Stimulated activated CD8-positive, alpha-beta memory T cell treated with anti-CD3 and anti-CD28 coated beads, Interleukin-12 subunit alpha, Interleukin-12 subunit beta, amount 100 ng/mL, for 24 hours (primary cell): ENCODE results near the gene RHBDD1.

Experiments
- DNase-seq: peaks from one replicate; pipeline ENCODE4 v3.0.0-alpha.2; 2020; ENCODE audit errors: extremely low read depth

RHBDD1 gene

GRCh38 chr2:226916669-226917068 is 80.8 kb downstream of the RHBDD1 start:
- no peak for DNase-seq

DNA sequence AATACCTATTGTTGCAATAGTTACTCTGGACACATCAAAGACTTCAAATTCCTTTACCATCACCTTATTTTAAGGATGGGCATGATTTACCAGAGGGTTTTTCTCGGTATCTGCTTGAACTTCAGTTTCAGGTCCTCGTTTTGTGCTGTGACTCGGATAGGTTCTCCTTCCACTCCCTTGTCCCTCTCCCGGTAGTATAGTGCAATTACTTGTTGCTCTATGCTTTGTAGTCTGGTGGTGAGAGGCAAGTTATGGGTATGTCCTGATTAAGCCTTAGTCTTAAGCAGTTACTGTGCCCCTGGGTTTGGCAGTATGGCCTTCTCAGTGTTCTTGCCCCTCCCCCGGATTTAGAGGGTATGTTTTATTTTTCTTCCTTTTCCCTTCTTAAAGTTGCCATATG is 96.6 kb downstream of the RHBDD1 start:
- DNase-seq, result no peak

DNA sequence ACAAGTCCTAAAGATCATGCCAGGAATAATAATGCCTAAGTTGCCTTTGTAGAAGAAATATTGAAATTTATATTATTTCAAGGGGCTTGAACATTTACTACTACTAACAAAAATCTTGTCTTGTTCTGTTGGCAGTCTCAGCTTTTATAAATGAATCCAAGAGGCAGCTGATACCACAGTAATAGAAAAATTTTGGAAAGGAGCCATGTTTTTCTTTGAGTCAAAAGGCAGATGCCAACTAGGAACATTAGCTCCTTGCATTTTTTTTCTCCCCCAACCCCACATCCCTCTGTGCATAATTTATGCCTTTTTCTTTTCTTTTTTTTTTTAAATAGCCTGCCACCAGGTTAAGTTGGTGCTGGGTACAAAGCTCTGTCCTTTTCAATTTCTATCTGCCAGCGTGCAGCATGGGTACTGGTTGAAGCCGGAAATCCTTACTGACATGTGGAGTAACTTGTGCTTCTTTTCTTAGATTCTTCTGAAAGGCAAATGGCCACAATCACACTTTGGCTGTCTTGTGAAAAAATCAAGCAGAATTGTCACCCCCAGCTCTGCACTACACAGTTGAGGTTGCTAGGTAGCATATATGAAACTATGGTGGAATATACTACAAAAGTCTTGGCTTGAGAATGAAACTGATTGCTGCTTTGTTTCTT is 98.8 kb downstream of the RHBDD1 start:
- no peak for DNase-seq

- DNase-seq, result no peak
These were observed 108.2 kb downstream of the RHBDD1 start for GRCh38 chr2:226943862-226944620.

- DNase-seq, result no peak
These were observed 117.4 kb downstream of the RHBDD1 start for GRCh38 chr2:226953206-226953605.

DNA sequence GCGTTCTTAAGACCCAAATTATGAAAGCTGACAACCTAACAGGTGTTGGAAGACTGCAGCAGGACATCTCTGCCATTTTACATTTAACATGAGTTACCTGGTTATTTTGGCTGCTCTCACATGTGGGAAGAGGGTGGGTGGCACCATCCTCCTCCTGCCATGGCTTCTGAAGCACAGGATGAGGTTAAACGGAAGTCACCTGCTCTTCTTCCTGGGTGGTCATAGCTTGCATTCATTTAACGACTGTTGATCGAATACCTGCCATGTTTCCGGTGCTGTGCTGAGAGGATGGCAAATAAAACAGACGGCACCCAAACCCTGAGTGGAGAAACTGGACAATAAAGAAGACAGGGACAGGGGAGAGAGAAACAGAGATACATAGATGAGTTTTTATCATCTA is 118.0 kb downstream of the RHBDD1 start:
- no peak for DNase-seq

GRCh38 chr2:226956659-226957058 is 120.8 kb downstream of the RHBDD1 start:
- DNase-seq, result no peak

- no peak for DNase-seq
These were observed 123.6 kb downstream of the RHBDD1 start for GRCh38 chr2:226959418-226959817.

- no peak for DNase-seq
These were observed 126.4 kb downstream of the RHBDD1 start for GRCh38 chr2:226962176-226962773.

DNA sequence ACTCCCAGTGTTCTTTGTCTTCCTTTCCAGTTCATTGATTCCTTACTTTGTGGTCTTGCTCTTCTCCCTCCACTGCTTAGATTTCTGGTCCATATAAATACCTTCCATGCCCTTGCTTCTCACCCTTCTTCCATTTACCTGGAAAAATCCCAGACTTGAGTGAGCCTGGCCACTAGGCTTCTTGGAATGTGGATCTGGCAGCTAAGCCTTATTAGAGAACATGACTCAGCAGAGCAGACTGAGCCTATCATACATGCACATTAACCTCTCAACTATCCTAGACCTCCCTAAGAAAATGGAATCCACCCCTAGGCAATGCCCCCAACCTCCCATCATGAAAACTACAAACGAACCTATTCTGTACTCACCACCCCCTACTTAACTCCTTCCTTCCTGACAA is 127.7 kb downstream of the RHBDD1 start:
- DNase-seq, result no peak

GRCh38 chr2:226965376-226965775 is 129.5 kb downstream of the RHBDD1 start:
- DNase-seq, result no peak

DNA sequence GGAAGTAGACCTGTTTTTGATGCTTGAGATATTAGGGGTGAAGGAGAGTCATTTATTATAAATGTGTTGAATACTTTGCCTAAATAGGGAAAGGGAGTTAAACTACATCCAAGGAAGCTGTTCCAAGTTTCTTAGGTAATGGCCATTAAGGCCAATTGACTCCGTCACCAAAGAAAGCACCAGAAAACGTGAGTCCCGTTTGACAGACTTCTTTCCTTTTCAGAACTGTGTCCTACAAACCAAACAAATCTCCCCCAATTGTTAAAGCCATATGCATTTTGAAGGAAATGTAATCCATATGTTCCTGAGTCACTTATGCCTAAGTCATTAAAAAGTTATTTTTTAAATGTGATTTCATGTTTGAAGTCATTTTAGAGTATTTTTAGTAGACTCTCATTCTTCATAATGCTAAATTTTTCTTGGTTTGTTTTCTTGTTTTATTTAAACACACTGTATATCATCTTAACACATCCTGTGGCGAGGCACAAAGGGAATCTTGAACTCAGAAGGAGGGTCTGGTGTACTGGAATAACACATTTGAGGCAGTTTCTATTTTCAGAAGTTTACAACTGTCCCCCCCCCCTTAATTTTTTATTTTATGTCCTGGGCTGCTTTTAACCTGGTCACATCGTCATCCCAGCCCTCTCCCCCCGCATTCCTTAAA is 133.7 kb downstream of the RHBDD1 start:
- no peak for DNase-seq

DNA sequence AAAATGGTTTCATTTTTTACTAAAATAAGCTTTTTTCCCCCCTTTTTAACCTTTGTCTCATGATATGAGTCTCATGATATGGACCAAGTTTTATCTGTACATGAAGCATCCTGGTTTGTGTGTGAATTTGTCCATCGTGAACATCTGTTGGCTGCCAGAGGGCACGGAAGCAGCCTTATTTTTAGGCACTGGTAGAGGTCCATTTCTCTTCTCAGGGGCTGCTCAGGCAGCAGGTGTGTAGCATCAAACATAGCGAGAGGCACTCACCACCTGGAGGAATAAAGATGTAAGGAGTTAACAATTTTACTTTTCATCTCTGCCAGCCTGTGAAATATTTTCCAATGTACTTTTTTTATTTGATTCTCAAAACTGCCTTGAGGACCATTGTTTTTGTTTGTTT is 134.5 kb downstream of the RHBDD1 start:
- DNase-seq, result no peak

DNA sequence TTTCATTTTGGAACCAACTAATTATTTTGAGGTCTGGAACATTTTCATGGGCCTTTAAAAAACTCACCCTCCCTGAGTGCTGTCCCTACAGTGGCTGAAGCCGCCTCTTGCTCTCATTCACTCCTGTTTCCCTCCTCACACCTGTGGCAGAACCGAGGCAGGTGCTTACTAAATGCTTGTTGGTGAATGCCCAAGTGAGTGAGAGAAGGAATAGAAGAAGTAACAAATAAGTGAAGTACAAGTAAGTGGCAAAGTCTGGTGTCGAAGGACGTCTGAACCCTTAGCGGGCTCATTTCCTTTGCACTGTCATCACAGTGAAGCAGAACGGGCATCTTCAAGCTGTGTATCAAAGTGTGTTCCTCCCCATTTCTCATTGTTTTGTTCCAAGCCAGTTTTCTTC is 135.2 kb downstream of the RHBDD1 start:
- DNase-seq, result no peak

- DNase-seq, result no peak
These were observed 135.9 kb downstream of the RHBDD1 start for GRCh38 chr2:226971770-226972169.

DNA sequence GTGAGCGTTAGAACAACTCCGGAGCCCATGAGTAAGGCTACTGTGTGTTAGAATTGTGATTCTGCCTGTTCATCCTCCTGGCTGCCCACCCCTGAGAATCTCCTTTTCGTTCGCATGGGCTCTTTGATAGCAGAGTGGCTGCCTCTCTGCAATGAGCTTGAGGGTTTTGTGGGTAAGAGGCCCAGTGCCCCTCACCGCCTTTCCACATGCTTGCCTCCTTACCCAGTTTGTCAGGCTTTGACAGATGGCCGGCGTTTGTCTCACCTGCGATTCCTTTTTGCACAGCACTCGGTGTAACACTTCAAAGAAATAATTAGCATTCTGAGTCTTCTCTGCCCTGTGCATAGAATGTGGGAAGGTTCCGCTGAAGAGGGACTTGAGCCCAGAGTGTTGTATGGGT is 138.0 kb downstream of the RHBDD1 start:
- no peak for DNase-seq

DNA sequence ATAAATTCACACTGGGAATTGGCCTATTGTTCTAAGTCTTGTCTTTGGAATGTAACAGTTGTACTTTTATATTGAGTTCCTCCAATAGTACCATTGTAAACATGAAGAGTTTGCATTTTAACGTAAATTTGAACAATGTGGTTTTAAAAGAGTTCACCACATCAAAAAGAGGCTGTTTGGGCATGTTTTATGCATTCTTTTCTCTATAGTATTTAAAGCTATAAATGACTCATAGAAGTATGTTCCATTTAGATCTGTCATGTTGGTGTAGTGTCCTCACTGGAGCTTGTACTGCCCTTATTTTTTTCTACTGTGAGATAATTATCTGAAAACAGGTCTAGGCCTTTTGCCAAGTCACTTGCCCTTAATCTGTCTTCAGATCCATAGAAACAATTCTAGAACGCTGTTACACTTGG is 141.9 kb downstream of the RHBDD1 start:
- DNase-seq, result no peak

GRCh38 chr2:226978300-226978699 is 142.4 kb downstream of the RHBDD1 start:
- no peak for DNase-seq

- no peak for DNase-seq
These were observed 143.2 kb downstream of the RHBDD1 start for GRCh38 chr2:226979004-226979403.

DNA sequence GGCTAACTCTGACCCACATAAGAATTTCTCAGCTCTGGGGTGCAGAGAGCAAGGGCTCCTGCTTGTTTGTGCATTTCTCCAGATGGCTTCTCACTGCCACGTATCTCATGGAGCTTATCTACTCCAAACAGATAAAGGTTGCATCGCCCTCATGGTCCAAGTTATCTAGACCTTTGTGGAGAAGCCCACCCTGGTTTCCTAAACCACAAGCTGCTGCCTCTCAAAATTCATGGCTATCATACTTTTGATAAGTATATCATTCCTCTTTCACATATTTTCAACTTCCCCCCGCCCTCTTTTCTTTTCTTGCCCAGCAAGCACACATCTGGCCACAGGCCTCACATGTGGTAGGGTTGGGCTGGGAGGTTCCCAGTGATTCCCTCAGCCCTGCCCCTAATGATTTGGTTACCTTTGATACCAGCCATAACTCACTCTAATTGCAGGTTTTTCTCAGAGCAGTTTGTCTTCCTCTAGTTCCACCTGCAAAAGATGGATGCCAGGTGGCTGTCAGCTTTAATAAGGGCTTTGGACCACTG is 146.0 kb downstream of the RHBDD1 start:
- no peak for DNase-seq

- DNase-seq, result no peak
These were observed 148.3 kb downstream of the RHBDD1 start for GRCh38 chr2:226983895-226984749.
